Left ventricle myocardium inferior (tissue), 1 donor: ENCODE measurements around the gene PPARD. TPM values are rescaled to one million over a fixed set of nuclear protein-coding genes. Genes with fewer than 3 reads are reported as not detected.

Source experiments
- DNase-seq: peaks from one replicate; pipeline ENCODE4 v3.0.0-alpha.2; 2020
- H3K27ac ChIP-seq: fragments of 200-600 bp; replicated peaks from 2 replicates; pipeline ENCODE4 v1.8.0; 2021
- H3K27me3 ChIP-seq: fragments of 200-600 bp; 2 replicates; pipeline ENCODE4 v1.8.0; 2021; ENCODE audit warnings: low read depth
- H3K36me3 ChIP-seq: fragments of 200-600 bp; 2 replicates; pipeline ENCODE4 v1.8.0; 2021
- H3K4me1 ChIP-seq: fragments of 200-600 bp; 2 replicates; pipeline ENCODE4 v1.8.0; 2021
- H3K4me3 ChIP-seq: fragments of 200-600 bp; 2 replicates; pipeline ENCODE4 v1.8.0; 2021; ENCODE audit warnings: mild to moderate bottlenecking, moderate library complexity
- H3K9me3 ChIP-seq: fragments of 200-600 bp; replicated peaks from 2 replicates; pipeline ENCODE4 v1.8.0; 2021
- CTCF ChIP-seq: fragments of 200-600 bp; IDR thresholded peaks from 2 replicates; pipeline ENCODE4 v1.8.0; 2021; ENCODE audit warnings: antibody characterized with exemption, mild to moderate bottlenecking, borderline replicate concordance
- intact Hi-C: fragments of 100-400 bp; cut with micrococcal nuclease; formaldehyde crosslinking; loops from one replicate; pipeline ENCODE4 v1.11.0; 2022
- total RNA-seq: library from RNA; stranded (reverse); fragmentation: NEBNext Ultra II Directional; extraction: Animal tissue kit (Norgen Biotek cat#: 25700); gene quantifications from one replicate; pipeline ENCODE4 v1.2.1, GENCODE V29; 2021
- donor health status: DM: no; HTN: yes; CAD: no; lungs with severe emphysema.

PPARD gene
- total RNA-seq, 1 donor from 2014 or later = 14.9 TPM

GRCh38 chr6:35402856-35403191 lies 60.5 kb downstream of the PPARD start:
- no peak overlapping the region for H3K27ac ChIP-seq
- no peaks in the 10 kb centered on the region for H3K27me3 ChIP-seq
- H3K4me1 ChIP-seq = peaks cover 28% of the 10 kb centered on the region
- H3K9me3 ChIP-seq = no peaks in the 10 kb centered on the region
- H3K36me3 ChIP-seq = no peaks in the 10 kb centered on the region
- TF ChIP-seq CTCF = no peak
- H3K4me3 ChIP-seq = no peak overlapping the region
- intact Hi-C loops = no loop called here
- no peak for DNase-seq

GRCh38 chr6:35403544-35404442 lies 61.4 kb downstream of the PPARD start:
- Histone ChIP-seq H3K27ac (no peak overlapping the region), H3K27me3 (no peaks in the 10 kb centered on the region), H3K4me3 (no peak overlapping the region), H3K4me1 (peaks cover 28% of the 10 kb centered on the region), H3K9me3 (no peaks in the 10 kb centered on the region), H3K36me3 (no peaks in the 10 kb centered on the region)
- intact Hi-C loops = no loop called here
- no peak for DNase-seq
- no peak for TF ChIP-seq CTCF

- TF ChIP-seq CTCF = no peak
- peaks cover 14% of the 10 kb centered on the region for H3K36me3 ChIP-seq
- H3K9me3 ChIP-seq = no peaks in the 10 kb centered on the region
- H3K4me3 ChIP-seq = no peak overlapping the region
- intact Hi-C loops = no loop called here
- no peaks in the 10 kb centered on the region for H3K27me3 ChIP-seq
- H3K27ac ChIP-seq = no peak overlapping the region
- H3K4me1 ChIP-seq = peaks cover 16% of the 10 kb centered on the region
- no peak for DNase-seq
These were observed 64.5 kb downstream of the PPARD start for GRCh38 chr6:35406711-35407485.

- H3K4me3 ChIP-seq = no peak overlapping the region
- H3K27ac ChIP-seq = no peak overlapping the region
- no peaks in the 10 kb centered on the region for H3K27me3 ChIP-seq
- H3K9me3 ChIP-seq = no peaks in the 10 kb centered on the region
- no peaks in the 10 kb centered on the region for H3K4me1 ChIP-seq
- intact Hi-C loops = no loop called here
- no peak for TF ChIP-seq CTCF
- no peak for DNase-seq
- peaks cover 29% of the 10 kb centered on the region for H3K36me3 ChIP-seq
These were observed 66.9 kb downstream of the PPARD start for GRCh38 chr6:35409245-35409644.

DNA sequence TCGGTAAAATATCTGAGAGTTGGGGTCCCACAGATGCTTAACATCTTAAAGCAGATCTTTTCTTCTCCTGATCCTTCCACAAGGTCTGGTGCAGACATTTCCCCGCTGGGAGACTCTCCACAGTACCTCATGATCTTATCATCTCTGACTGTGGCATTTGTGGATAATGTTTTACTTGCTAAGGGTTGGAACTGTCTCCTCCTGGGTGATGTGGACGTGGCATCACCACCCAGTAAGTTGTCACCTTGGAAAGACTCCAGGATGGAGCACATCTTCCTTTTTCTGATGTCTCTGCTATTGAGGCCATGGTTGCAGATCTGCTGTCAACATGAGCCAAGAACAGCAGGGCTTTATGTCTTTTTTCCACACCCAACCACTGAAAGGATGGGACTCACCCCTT lies 67.8 kb downstream of the PPARD start:
- Histone ChIP-seq H3K27ac (no peak overlapping the region), H3K36me3 (peaks cover 29% of the 10 kb centered on the region), H3K9me3 (no peaks in the 10 kb centered on the region), H3K27me3 (no peaks in the 10 kb centered on the region), H3K4me3 (no peak overlapping the region), H3K4me1 (peaks cover 8% of the 10 kb centered on the region)
- intact Hi-C loops = no loop called here
- DNase-seq = no peak
- TF ChIP-seq CTCF = no peak
